K562 (cell line): ENCODE results near the gene CNDP1. TPM values are rescaled to one million over a fixed set of nuclear protein-coding genes. Genes with fewer than 3 reads are reported as not detected.

ENCODE experiments used
- ATAC-seq: fragments of 200-7000 bp; cut with Tn5 transposase; 3 replicates; pipeline ENCODE4 v1.9.1; 2020; ENCODE audit warnings: moderate library complexity
- BruUV-seq: library from RNA; stranded (reverse); fragments of 400-500 nt; replicated peaks from 2 replicates; lab custom pipeline; 2021; lab: Mats Ljungman, UMichigan
- CTCF ChIA-PET: fragments of 300-600 bp; formaldehyde crosslinking; extraction: SDS; loops from one replicate; lab custom pipeline; 2021; ENCODE audit warnings: low intra/inter-chr PET ratio; lab: Yijun Ruan, JAX
- POLR2A ChIA-PET: fragments of 300-600, 350-650 bp; sonication (Branson Sonifier 250); formaldehyde crosslinking; extraction: SDS; loops from one replicate; lab custom pipeline; 2021; ENCODE audit warnings: antibody characterized with exemption, inconsistent platforms; lab: Yijun Ruan, JAX
- DNase-seq, 4 experiments: peaks; one replicate each; pipeline versions ENCODE4 v3.0.0 to v3.0.0-alpha.2; 2011 to 2018; ENCODE audit warnings: low spot score in 3 of 4, mixed read lengths in 3 of 4; ENCODE audit errors: extremely low read depth in 1 of 4
- FAIRE-seq: peaks from 2 replicates; lab custom pipeline; 2011; peaks lifted over from hg19 to GRCh38; lab: Jason Lieb, UNC
- H2AFZ ChIP-seq: 2 replicates; pipeline ENCODE4 v1.6.0; 2011; ENCODE audit warnings: low read depth, low read length, control low read depth, inconsistent platforms
- H3K27ac ChIP-seq: fragments of 200-600 bp; 3 replicates; pipeline ENCODE4 v1.8.0; 2011; ENCODE audit warnings: low read depth, mild to moderate bottlenecking, control low read depth, inconsistent platforms, low read length, moderate library complexity, mixed read lengths; ENCODE audit errors: extremely low read depth
- H3K27me3 ChIP-seq, 2 experiments: fragments of 300-600 bp in 1 of 2; 2 replicates in 1 of 2; 3 replicates in 1 of 2; pipeline versions ENCODE4 v1.6.0 to v1.8.0; 2011; ENCODE audit warnings: inconsistent platforms in 2 of 2, low read length in 2 of 2, mild to moderate bottlenecking in 1 of 2, mixed read lengths in 1 of 2, moderate library complexity in 1 of 2; ENCODE audit not compliant: control insufficient read depth in 2 of 2, insufficient read depth in 2 of 2
- H3K36me3 ChIP-seq: fragments of 300-600 bp; 3 replicates; pipeline ENCODE4 v1.8.0; 2011; ENCODE audit warnings: mild to moderate bottlenecking, low read length, inconsistent platforms; ENCODE audit not compliant: control insufficient read depth, insufficient read depth
- H3K4me1 ChIP-seq, 2 experiments: fragments of 200-600 bp in 1 of 2; replicated peaks in 1 of 2; 2 replicates in 1 of 2; 3 replicates in 1 of 2; pipeline versions ENCODE4 v1.5.1 to v1.8.0; 2011; ENCODE audit warnings: inconsistent platforms in 2 of 2, low read length in 2 of 2, mild to moderate bottlenecking in 1 of 2, mixed read lengths in 1 of 2, moderate library complexity in 1 of 2; ENCODE audit not compliant: control insufficient read depth in 2 of 2, insufficient read depth in 2 of 2
- H3K4me2 ChIP-seq: 2 replicates; pipeline ENCODE4 v1.6.1; 2011; ENCODE audit warnings: low read length, control low read depth, inconsistent platforms, mixed read lengths; ENCODE audit not compliant: insufficient read depth
- H3K4me3 ChIP-seq: fragments of 200-600 bp; sonication (generic), shearing (Covaris generic); 2 replicates; pipeline ENCODE4 v1.5.1; 2016; ENCODE audit warnings: control low read depth, inconsistent platforms
- H3K79me2 ChIP-seq: fragments of 200-600 bp; 3 replicates; pipeline ENCODE4 v1.8.0; 2011; ENCODE audit warnings: low read length, inconsistent platforms; ENCODE audit not compliant: control insufficient read depth, insufficient read depth
- H3K9ac ChIP-seq, 2 experiments: 2 replicates each; pipeline versions ENCODE4 v1.6.0 to v1.6.1; 2011; ENCODE audit warnings: low read depth in 2 of 2, low read length in 2 of 2, control low read depth in 1 of 2, inconsistent platforms in 1 of 2, mild to moderate bottlenecking in 1 of 2, mixed read lengths in 1 of 2; ENCODE audit not compliant: insufficient read depth in 1 of 2
- H3K9me1 ChIP-seq: one replicate; pipeline ENCODE4 v1.6.0; 2011; ENCODE audit warnings: inconsistent platforms, mild to moderate bottlenecking, low read length, moderate library complexity; ENCODE audit not compliant: control insufficient read depth, insufficient read depth
- H3K9me3 ChIP-seq: replicated peaks from 2 replicates; pipeline ENCODE4 v1.5.1; 2011; ENCODE audit warnings: low read depth, low read length, inconsistent platforms; ENCODE audit not compliant: control insufficient read depth, insufficient read depth
- H4K20me1 ChIP-seq: replicated peaks from 2 replicates; pipeline ENCODE4 v1.6.1; 2011; ENCODE audit warnings: low read length, inconsistent platforms, mixed read lengths; ENCODE audit not compliant: control insufficient read depth, insufficient read depth
- KAT7 ChIP-seq: sonication (generic); formaldehyde crosslinking; IDR thresholded peaks from 2 replicates; pipeline ENCODE4 v1.8.0; 2022; ENCODE audit warnings: missing genetic modification reagents, mild to moderate bottlenecking, borderline replicate concordance
- MNT ChIP-seq, 2 experiments: fragments of 450-650 bp; conservative IDR thresholded peaks; 2 replicates each; pipeline ENCODE4 v1.6.1; 2017; ENCODE audit warnings: mild to moderate bottlenecking in 2 of 2, moderate library complexity in 2 of 2
- NBN ChIP-seq: fragments of 450-650 bp; IDR thresholded peaks from 2 replicates; pipeline ENCODE4 v1.6.1; 2016; ENCODE audit warnings: low read depth, mild to moderate bottlenecking
- PBX2 ChIP-seq, 2 experiments: IDR thresholded peaks in 1 of 2; conservative IDR thresholded peaks in 1 of 2; 2 replicates each; pipeline ENCODE4 v1.6.1; 2016; ENCODE audit warnings: low read depth in 2 of 2, mild to moderate bottlenecking in 1 of 2, missing compliant biosample characterization in 1 of 2, missing genetic modification characterization in 1 of 2, moderate library complexity in 1 of 2
- POLR3A ChIP-seq: IDR thresholded peaks from 2 replicates; pipeline ENCODE4 v1.6.1; 2011; ENCODE audit warnings: borderline replicate concordance, mild to moderate bottlenecking, moderate library complexity; ENCODE audit not compliant: insufficient read length, insufficient read depth; ENCODE audit errors: extremely low read depth
- RFX7 ChIP-seq: fragments of 250-450 bp; sonication (Bioruptor Pico); IDR thresholded peaks from 2 replicates; pipeline ENCODE4 v1.5.1; 2021; ENCODE audit warnings: mild to moderate bottlenecking
- TEAD4 ChIP-seq, 2 experiments: sonication (generic) in 1 of 2; formaldehyde crosslinking in 1 of 2; IDR thresholded peaks; 2 replicates each; pipeline versions ENCODE4 v1.6.1 to v1.8.0; 2012 to 2022; ENCODE audit warnings: borderline replicate concordance in 1 of 2, inconsistent platforms in 1 of 2, low read length in 1 of 2, mild to moderate bottlenecking in 1 of 2, missing genetic modification reagents in 1 of 2
- TSC22D4 ChIP-seq: fragments of 450-650 bp; IDR thresholded peaks from 2 replicates; pipeline ENCODE4 v1.6.1; 2016; ENCODE audit warnings: missing genetic modification characterization, missing biosample characterization, control low read depth
- ZBTB33 ChIP-seq: sonication (generic); formaldehyde crosslinking; IDR thresholded peaks from 2 replicates; pipeline ENCODE4 v1.8.1; 2023; ENCODE audit warnings: mild to moderate bottlenecking, missing genetic modification reagents
- ZBTB49 ChIP-seq: sonication (generic); formaldehyde crosslinking; IDR thresholded peaks from 2 replicates; pipeline ENCODE4 v1.8.0; 2022; ENCODE audit warnings: missing genetic modification reagents, mild to moderate bottlenecking, borderline replicate concordance
- WGBS: fragments of 100-300 bp; shearing (Covaris generic); methylation state at CpG from one replicate; pipeline ENCODE4 v1.1.6; 2016; ENCODE audit warnings: low coverage, mixed read lengths; ENCODE audit not compliant: insufficient coverage; ENCODE audit errors: missing lambda C conversion rate; 5-methylcytosine and 5-hydroxymethylcytosine counted together
- in situ Hi-C: fragments of 300-500 bp; cut with MboI; formaldehyde crosslinking; loops from 4 replicates; pipeline ENCODE4 v1.15.0; 2018; ENCODE audit warnings: inconsistent platforms, mixed read lengths
- intact Hi-C: fragments of 100-400 bp; cut with micrococcal nuclease; formaldehyde crosslinking; loops from 2 replicates; pipeline ENCODE4 v1.14.2; 2022
- polyA plus RNA-seq, 8 experiments: library from polyadenylated mRNA; depleted of rRNA in 4 of 8; stranded (reverse) in 5 of 8; unstranded in 3 of 8; fragments of >200 nt; fragmentation: Nextera tagmentation in 2 of 8; fragmentation: Illumina TruSeq in 1 of 8; extraction: Ambion mirVana in 2 of 8; extraction: Trizol in 1 of 8; gene quantifications; 2 replicates each; pipeline versions ENCODE4 v1.2.1 to v1.2.3, GENCODE V29; 2011 to 2014; ENCODE audit warnings: inconsistent platforms in 1 of 8, missing spikeins in 1 of 8
- total RNA-seq, 7 experiments: library from RNA; depleted of rRNA in 6 of 7; stranded (reverse); fragments of >200 nt in 6 of 7; fragmentation: Illumina TruSeq in 2 of 7; extraction: Trizol in 2 of 7; gene quantifications; 2 replicates each; pipeline versions ENCODE4 v1.2.1 to v1.2.3, GENCODE V29; 2011 to 2021; ENCODE audit warnings: low replicate concordance in 1 of 7

The CNDP1 gene
- total and polyA plus RNA-seq, 9 of the 15 experiments (the other 6 are each of a cell fraction or from before 2014, with no cell fraction given), result not detected

- no peak for TF ChIP-seq PBX2 (CRISPR knock-in tag; IDR thresholded peaks at IDR 0.05; ENCODE audit: low read depth)
- no peak for TF ChIP-seq PBX2 (tag; conservative IDR thresholded peaks at IDR 0.05; ENCODE audit: low read depth)
- no peak for TF ChIP-seq NBN
- no peak for TF ChIP-seq MNT (conservative IDR thresholded peaks at IDR 0.05)
- TF ChIP-seq KAT7, result no peak
- TF ChIP-seq, all 486 proteins: peak for 0
Measured at GRCh38 chr18:74503137-74503536, 31.2 kb upstream of the CNDP1 start (continued).

- ATAC-seq (no peak), FAIRE-seq (no peak), DNase-seq (no peak)
- in situ Hi-C loops, result no loop called here
- no peaks in the 10 kb centered on the region; the same call in 2 of the 3 replicates for H3K79me2 ChIP-seq
- H3K4me1 ChIP-seq, result peaks cover 8 to 16% of the 10 kb centered on the region in 2 experiments; a peak in 4 of 5 replicates
- no TSS peak for BruUV-seq
- H3K9me3 ChIP-seq, result no peaks in the 10 kb centered on the region
- no peaks in the 10 kb centered on the region for H3K9me1 ChIP-seq
- ChIA-PET CTCF (no interaction called here), POLR2A (interaction anchor here (0.6 kb wide), 3 partner anchors 21 to 1055 kb away, joined by 3 to 4 read pairs (median 3); no protein-coding TSS in a partner anchor)
- H3K27me3 ChIP-seq, result no peaks in the 10 kb centered on the region
- H3K4me2 ChIP-seq, result no peak overlapping the region
- H4K20me1 ChIP-seq, result 0 out of 2 replicates have a peak, but pooled peaks cover 4% of the 10 kb centered on the region
- 95% methylated on average over 4 of the region's 16 CpGs for WGBS
- H3K9ac ChIP-seq, result no peak overlapping the region
- H2AFZ ChIP-seq, result no peak overlapping the region
- intact Hi-C loops, result no loop called here
- H3K36me3 ChIP-seq, result peaks cover 87% of the 10 kb centered on the region; the same call in 2 of the 3 replicates
- H3K4me3 ChIP-seq, result no peak overlapping the region
- H3K27ac ChIP-seq, result no peak overlapping the region
- TF ChIP-seq ZBTB33 (CRISPR knock-in tag), result no peak
- TF ChIP-seq TSC22D4 (tag), result no peak
- TF ChIP-seq ZBTB49 (CRISPR knock-in tag), result no peak
- TF ChIP-seq NBN, result no peak
- TF ChIP-seq POLR3A, result no peak
- no peak for TF ChIP-seq TEAD4 (IDR thresholded peaks at IDR 0.05; ENCODE audit: low read length)
- TF ChIP-seq TEAD4 (CRISPR knock-in tag; IDR thresholded peaks at IDR 0.05; ENCODE audit: borderline replicate concordance), result no peak
- no peak for TF ChIP-seq RFX7 (CRISPR knock-in tag)
Measured at GRCh38 chr18:74505776-74506175, 28.5 kb upstream of the CNDP1 start.
